GM19023 (cell line): ENCODE measurements around the gene VRK1.

Experiments used
- ATAC-seq: cut with Tn5 transposase; IDR thresholded peaks from one replicate; pipeline ENCODE4 v1.9.1; 2021; ENCODE audit warnings: mild to moderate bottlenecking, moderate library complexity; ENCODE audit not compliant: unreplicated experiment

The VRK1 gene

GRCh38 chr14:96823652-96824051, 26.5 kb downstream of the VRK1 start:
- no peak for ATAC-seq

DNA sequence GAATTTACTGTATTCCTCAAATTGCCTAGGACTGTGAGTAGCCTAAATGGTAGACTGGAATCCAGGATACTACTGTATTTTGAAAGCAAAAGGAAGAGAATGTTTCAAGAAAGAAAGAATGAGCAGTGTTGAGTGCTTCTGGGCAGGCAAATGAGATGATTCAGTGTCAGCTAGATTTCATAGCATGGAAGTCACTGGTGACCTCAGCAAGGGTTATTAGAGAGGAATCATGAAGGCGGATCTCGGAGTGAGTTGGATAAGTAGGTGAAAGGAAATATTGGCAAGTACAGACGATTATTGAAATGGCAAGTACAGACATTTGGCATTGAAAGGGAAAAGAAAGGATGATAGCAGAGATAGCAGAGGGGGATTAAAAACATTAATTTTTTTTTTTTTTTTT, 27.1 kb downstream of the VRK1 start:
- no peak for ATAC-seq

- ATAC-seq = no peak
These were observed 29.6 kb downstream of the VRK1 start for GRCh38 chr14:96826818-96827217.

DNA sequence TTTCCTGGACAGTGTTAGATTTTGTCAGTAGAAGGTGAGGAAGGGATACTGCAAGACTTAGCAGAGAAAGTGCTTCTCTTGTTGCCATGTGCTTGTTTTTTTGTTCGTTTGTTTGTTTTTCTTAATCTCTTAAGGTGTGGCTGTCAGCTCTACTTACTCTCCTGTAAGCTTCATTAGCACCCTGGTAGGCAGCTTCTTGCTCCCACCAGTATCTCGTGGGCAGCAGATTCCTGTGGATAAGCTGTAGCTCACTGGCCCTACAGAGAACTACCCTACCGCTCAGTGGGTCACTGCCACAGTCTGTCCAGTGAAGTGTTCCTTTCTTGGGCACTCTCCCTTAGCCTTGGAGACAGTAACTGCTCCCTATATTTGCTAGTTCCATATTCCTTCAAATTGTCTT, 30.1 kb downstream of the VRK1 start:
- no peak for ATAC-seq

- ATAC-seq = no peak
These were observed 32.6 kb downstream of the VRK1 start for GRCh38 chr14:96829791-96830190.

- no peak for ATAC-seq
These were observed 33.8 kb downstream of the VRK1 start for GRCh38 chr14:96830946-96831345.

DNA sequence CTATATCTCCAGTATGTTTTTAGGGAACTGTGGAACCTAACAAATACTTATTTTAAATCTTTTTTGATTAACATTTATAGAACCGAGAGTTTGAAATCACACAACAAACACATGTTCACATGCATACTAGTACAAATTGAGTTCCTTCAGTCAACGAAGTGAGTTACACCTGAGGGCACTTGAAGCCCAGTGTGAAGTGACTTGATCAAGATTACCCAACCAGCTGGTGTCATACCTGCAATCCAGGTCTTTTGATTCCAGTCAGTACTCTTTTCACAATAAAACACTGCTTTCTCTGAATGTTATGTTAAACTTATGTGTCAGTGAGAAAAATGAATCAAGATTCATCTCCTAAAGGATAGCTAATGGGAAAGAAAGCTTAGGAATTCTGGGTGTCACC, 35.2 kb downstream of the VRK1 start:
- ATAC-seq = no peak

DNA sequence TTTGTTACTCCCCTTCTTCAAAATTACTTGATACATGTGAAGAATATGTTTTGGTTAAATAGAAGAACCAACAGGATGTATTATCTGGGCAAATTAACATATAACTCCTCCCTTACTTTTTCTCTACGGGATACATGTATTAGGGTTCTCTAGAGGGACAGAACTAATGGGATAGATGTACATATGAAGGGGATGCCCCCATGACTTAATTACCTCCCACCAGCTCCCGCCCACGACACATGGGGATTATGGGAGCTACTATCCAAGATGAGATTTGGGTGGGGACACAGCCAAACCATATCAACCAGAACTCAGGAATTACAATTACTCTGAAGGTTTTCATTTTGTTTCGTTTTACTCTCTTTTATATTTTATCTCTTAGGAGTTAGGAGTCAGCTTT, 41.3 kb downstream of the VRK1 start:
- ATAC-seq = no peak

- ATAC-seq = no peak
These were observed 42.1 kb downstream of the VRK1 start for GRCh38 chr14:96839251-96839650.

GRCh38 chr14:96843137-96843536, 46.0 kb downstream of the VRK1 start:
- no peak for ATAC-seq

DNA sequence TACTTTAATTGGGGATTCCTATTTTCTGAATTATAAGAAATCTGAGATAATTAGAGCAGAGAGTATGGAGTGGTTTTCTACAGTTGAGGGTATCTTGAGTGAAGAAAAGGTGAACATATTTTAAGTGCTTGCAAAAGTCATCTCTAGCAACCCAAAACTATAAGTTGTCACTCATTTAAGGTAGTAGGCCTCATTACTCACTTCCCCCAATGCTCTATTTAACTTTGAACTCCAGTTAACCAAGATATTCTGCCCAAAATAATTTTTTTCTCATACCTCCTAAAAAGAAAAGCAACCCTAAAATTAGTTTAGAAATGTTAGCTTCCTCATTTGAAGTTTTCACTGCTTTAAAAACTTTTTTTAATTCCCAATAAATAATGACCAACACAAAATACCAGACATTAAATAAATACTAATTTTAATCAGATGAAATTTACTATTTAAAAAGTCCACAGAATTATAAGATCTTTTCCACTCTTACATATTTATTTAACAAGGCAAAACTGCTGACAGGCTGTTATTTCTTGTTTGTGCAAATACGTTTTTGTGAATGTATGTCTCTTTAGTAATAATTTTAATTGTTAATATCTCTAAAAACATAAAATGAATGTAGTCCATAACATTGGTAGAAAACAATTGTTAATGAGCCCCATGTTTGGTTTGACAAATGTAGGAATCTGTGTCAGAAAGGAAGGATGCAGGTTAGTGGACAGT, 47.8 kb downstream of the VRK1 start:
- ATAC-seq = no peak

DNA sequence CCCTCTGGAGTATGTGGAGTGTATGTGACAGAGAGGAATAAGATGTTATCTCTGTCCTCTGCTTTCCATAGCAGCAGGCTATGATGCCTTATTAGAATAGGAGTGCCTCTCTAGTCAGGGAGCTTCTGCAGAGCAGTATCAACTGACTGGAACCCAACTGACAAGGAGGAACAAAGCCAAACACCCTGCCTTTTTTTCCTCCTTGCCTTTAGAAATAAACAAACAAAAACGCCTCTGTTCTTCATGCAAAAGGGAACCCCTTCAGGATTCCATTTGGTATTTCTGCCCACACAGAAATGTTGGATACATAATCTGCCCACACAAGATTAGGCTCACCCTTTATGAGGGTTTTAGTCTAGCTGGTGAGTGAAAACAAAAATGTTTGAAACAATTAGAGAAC, 50.3 kb downstream of the VRK1 start:
- ATAC-seq = no peak

- ATAC-seq = no peak
These were observed 50.8 kb downstream of the VRK1 start for GRCh38 chr14:96848011-96848410.

DNA sequence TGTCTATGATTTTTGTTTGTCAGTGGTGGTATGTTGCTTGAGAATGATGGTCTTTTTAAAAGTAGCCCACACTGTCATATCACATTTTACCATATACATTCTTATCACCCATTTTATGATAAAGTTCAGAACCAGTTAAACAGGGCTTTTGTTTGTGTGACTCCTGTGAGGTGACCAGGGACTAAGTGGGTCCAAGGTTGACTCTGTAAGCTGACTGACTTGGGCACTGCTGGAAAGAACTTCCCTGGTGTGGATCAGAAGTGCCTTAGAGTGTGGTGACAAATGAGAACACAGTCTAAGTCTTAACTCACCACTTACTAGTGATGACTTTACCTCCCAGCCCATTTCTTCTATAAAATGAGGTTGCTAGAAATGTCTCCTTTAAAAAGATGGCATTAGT, 52.6 kb downstream of the VRK1 start:
- no peak for ATAC-seq

DNA sequence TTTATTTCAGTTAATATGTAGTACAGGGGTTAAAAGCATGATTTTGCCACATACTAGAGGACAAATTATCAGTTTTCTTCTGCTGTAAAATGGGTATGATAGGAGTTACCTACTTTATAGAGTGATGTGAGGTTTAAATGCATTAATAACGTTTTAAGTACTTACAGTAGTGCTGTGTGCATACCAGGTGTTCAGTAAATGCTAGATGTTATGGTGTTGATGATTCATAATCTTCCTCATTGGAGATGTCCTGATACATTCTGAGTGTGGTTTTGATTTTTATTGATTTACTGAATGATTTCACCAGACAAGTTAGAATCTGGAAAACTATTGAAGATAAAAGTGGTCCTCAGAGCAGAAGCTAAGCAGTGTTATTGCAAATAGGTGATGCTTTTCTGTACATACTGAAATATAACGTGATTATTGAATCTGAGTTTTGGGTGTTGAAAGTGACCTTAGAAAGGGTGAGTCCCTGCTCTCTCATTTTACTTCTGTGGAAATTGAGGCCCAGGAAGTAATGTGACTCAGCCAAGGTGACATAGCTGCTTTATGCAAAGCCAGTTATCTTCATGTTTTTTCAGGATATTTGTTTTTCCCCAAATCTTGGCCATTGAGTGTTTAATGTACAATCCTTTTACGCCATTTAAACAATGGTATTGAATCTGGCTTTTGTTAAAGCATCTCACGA, 54.7 kb downstream of the VRK1 start:
- ATAC-seq = no peak

GRCh38 chr14:96852823-96853422, 55.7 kb downstream of the VRK1 start:
- ATAC-seq = no peak

- no peak for ATAC-seq
These were observed 61.5 kb downstream of the VRK1 start for GRCh38 chr14:96858643-96859042.

GRCh38 chr14:96861568-96862310, 64.6 kb downstream of the VRK1 start:
- no peak for ATAC-seq

- no peak for ATAC-seq
These were observed 66.3 kb downstream of the VRK1 start for GRCh38 chr14:96863327-96863985.

DNA sequence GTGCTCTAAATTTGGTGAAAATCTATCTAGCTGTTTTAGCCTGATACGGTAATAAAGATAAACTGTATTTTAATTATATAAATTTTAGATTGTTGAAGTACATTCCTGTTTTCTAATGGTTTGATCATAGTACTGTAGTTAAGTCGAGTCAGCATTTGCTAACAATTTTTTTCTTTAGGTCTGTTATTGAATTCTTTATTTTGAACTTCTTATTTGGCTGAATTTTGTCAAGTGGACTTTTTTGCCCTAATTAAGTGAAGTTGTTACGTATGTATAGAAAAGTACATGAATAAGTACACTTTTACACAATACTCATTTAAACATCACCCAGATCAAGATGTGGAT, 66.8 kb downstream of the VRK1 start:
- no peak for ATAC-seq

DNA sequence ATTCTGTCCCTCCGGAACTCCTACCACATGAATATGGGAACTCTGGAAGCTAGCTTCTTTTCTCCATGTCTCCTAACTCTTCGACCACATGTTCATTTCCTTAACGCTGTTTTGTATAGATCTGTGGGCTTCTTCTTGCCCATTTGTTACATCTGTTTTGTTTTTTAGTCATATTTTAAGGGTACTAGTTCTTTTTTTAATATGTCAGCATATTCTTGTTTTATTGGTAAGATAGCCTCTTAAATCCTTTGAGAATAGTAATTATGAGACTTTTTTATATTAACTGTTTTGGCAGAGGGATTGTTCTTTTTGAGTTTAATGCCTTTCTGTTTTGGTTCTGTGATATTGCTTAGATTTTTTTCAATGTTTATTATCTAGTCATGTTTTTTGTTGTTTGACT, 70.5 kb downstream of the VRK1 start:
- ATAC-seq = no peak
